Measurements from ENCODE around the gene CPT2. TPM values are rescaled to one million over a fixed set of nuclear protein-coding genes. Genes with fewer than 3 reads are reported as not detected.

Gene CPT2
- polyA plus RNA-seq, 1 of the 3 experiments (the other 2 are of a cell fraction), result 18.6 TPM

DNA sequence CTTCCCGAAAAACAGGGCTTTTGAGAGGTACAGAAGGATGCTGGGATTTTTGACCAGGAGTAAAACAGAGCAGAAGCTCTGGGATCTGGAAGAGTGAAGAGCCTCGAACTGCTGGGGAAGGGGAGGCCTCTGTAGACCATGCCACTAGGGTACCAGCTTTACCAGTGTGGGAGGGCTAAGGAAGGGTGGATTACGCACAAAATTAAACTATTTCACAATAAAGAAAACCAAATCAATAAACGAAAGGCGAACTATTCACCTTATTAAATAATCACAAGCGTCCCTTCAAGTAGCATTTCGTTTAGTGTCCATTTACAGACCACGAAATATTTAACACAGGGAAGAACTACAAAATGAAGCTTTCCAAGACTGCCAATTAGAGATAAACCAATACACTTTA is 23.1 kb downstream of the CPT2 start:
- Histone ChIP-seq H3K79me2 (ENCODE audit: insufficient read depth) (peaks cover 17% of the 10 kb centered on the region; the same call in 1 of the 2 replicates), H3K36me3 (replicated peaks in 1 of 2; ENCODE audit: control insufficient read depth in 1 of 2, insufficient read depth in 2 of 2, low read length in 1 of 2) (peaks cover 19 to 33% of the 10 kb centered on the region in 2 experiments), H3K9me3 (no peaks in the 10 kb centered on the region), H3K9me2 (no peaks in the 10 kb centered on the region), H3K9ac (peak overlapping the region; percentile 84), H2AFZ (ENCODE audit: low read depth) (peak overlapping the region; percentile 66), H3K4me3 (ENCODE audit: low read depth in 2 of 2, low read length in 1 of 2) (peak overlapping the region; percentile 63 to 77), H3F3A (replicated peaks; ENCODE audit: insufficient read depth) (no peaks in the 10 kb centered on the region), H4K20me1 (ENCODE audit: insufficient read depth) (no peaks in the 10 kb centered on the region), H3K27me3 (ENCODE audit: insufficient read depth) (no peaks in the 10 kb centered on the region), H3K4me1 (ENCODE audit: control insufficient read depth in 1 of 2, insufficient read depth in 2 of 2, low read depth in 1 of 2, low read length in 1 of 2) (peaks cover 16% of the 10 kb centered on the region in 2 experiments; a peak in 2 of 4 replicates), H3K27ac (ENCODE audit: low read depth in 2 of 2, low read length in 1 of 2) (peak overlapping the region; percentile 87 to 94), H3K4me2 (peak overlapping the region; percentile 89)
- DNase-seq, result peak; percentile 42
- POLR2A ChIA-PET, result interaction anchor here (1.1 to 1.5 kb wide), 3 partner anchors 9 to 37 kb away, joined by 3 read pairs; no protein-coding TSS in a partner anchor
- WGBS (ENCODE audit: low lambda C conversion rate), result 16% methylated on average over 8 of the region's 8 CpGs
- TF ChIP-seq FOXJ3 (CRISPR knock-in tag; IDR thresholded peaks at IDR 0.05), result no peak
- no peak for TF ChIP-seq JUND (IDR thresholded peaks at IDR 0.05)
- 0 out of 2 replicates have a peak, but pooled peaks have one; percentile 12 for TF ChIP-seq ZBTB33 (IDR thresholded peaks at IDR 0.05; ENCODE audit: borderline replicate concordance, low read depth)
- no peak for TF ChIP-seq RCOR1 (IDR thresholded peaks at IDR 0.05; ENCODE audit: low read length)
- no peak for TF ChIP-seq NRF1 (IDR thresholded peaks at IDR 0.05; ENCODE audit: low read depth, low read length)
- CTCF ChIA-PET, result interaction anchor here (0.7 to 1.1 kb wide), 3 partner anchors 17 to 1323 kb away, joined by 3 read pairs; no protein-coding TSS in a partner anchor

DNA sequence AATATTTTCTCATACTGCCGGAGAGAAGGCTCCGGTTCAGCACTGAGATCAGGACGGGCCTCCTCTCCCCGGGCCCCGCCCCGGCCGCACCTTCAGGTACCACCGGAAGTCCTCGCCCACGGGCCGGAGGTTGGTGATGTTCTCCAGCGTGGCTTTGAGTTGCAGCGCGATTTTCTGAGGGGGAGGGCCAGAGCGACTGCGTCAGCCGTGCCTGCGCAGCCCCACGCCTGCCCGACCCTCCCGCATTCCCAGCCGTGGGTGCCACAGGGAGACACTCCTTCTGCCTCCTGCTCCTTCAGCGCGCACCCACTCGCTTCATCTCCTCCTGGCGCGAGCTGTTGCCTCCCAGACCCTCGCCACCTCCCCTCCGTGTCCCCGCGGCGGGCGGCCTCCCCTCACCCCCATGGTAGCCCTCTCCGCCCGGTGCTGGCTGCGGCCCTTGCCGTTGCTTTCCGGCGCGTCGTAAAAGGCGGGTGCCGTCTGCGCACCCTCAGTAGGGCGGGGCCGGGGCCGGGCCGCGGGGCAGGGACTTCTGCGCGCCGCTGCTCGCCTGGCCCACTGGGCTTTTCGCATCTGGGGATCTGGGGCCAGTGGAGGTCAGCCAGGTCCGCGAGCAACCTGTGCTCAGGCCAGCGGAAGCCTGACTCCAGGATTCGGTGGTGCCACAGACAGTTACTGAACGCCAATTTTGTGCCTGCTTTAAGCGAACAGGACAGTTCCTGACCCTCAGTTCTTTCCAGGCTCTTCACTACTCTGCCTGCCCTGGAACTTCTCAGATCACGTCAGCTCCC is 23.7 kb downstream of the CPT2 start, which contains the start of gene CZIB:
TSS of gene CZIB (minus strand) at position 464 of the 791 bp plus-strand sequence. CDS start at position 405, 59 bp downstream.
- peak; percentile 97 for DNase-seq
- Histone ChIP-seq H3K9me2 (no peaks in the 10 kb centered on the region), H3K27me3 (ENCODE audit: insufficient read depth) (no peaks in the 10 kb centered on the region), H3F3A (replicated peaks; ENCODE audit: insufficient read depth) (no peaks in the 10 kb centered on the region), H3K36me3 (replicated peaks in 1 of 2; ENCODE audit: control insufficient read depth in 1 of 2, insufficient read depth in 2 of 2, low read length in 1 of 2) (peaks cover 13 to 31% of the 10 kb centered on the region in 2 experiments), H3K9me3 (no peaks in the 10 kb centered on the region), H3K27ac (ENCODE audit: low read depth in 2 of 2, low read length in 1 of 2) (peak within 1 kb of the TSS; percentile 87 to 94), H3K4me3 (ENCODE audit: low read depth in 2 of 2, low read length in 1 of 2) (peak within 1 kb of the TSS; percentile 63 to 77), H3K9ac (peak within 1 kb of the TSS; percentile 84), H3K4me2 (peak within 1 kb of the TSS; percentile 89), H2AFZ (ENCODE audit: low read depth) (peak within 1 kb of the TSS; percentile 77), H4K20me1 (ENCODE audit: insufficient read depth) (no peaks in the 10 kb centered on the region), H3K79me2 (ENCODE audit: insufficient read depth) (peaks cover 17% of the 10 kb centered on the region; the same call in 1 of the 2 replicates), H3K4me1 (ENCODE audit: control insufficient read depth in 1 of 2, insufficient read depth in 2 of 2, low read depth in 1 of 2, low read length in 1 of 2) (peaks cover 16% of the 10 kb centered on the region in 2 experiments; a peak in 2 of 4 replicates)
- CTCF ChIA-PET, result interaction anchor here (0.7 to 1.4 kb wide), 3 partner anchors 16 to 58 kb away, joined by 3 read pairs; partner anchors contain the start of gene MAGOH
- POLR2A ChIA-PET, result interaction anchor here (1.0 to 1.5 kb wide), 3 partner anchors 9 to 38 kb away, joined by 3 read pairs; partner anchors contain the start of gene MAGOH
- WGBS (ENCODE audit: low lambda C conversion rate), result 4% methylated on average over 15 of the region's 61 CpGs
- TF ChIP-seq FOXM1 (IDR thresholded peaks at IDR 0.05; ENCODE audit: low read depth) (no peak), SMC3 (IDR thresholded peaks at IDR 0.05; ENCODE audit: low read depth, low read length) (no peak), NFIC (IDR thresholded peaks at IDR 0.05; ENCODE audit: borderline replicate concordance) (no peak; the same call in 1 of the 2 replicates), POLR2AphosphoS5 (IDR thresholded peaks at IDR 0.05; ENCODE audit: low read depth, low read length) (peak; percentile 93), MEF2A (IDR thresholded peaks at IDR 0.05; ENCODE audit: borderline replicate concordance, low read depth) (no peak), NRF1 (IDR thresholded peaks at IDR 0.05; ENCODE audit: low read depth, low read length) (peak; percentile 72), RXRA (IDR thresholded peaks at IDR 0.05; ENCODE audit: borderline replicate concordance, low read depth) (no peak), FOSL2 (IDR thresholded peaks at IDR 0.05; ENCODE audit: borderline replicate concordance, low read depth) (no peak), USF2 (IDR thresholded peaks at IDR 0.05; ENCODE audit: borderline replicate concordance, low read depth, low read length) (no peak), EZH2phosphoT487 (IDR thresholded peaks at IDR 0.05; ENCODE audit: borderline replicate concordance, low read depth) (no peak), TAF1 (IDR thresholded peaks at IDR 0.05; ENCODE audit: borderline replicate concordance, low read depth, low read length) (peak; percentile 54), ELF1 (IDR thresholded peaks at IDR 0.05) (no peak), RFX5 (IDR thresholded peaks at IDR 0.05; ENCODE audit: low read length) (no peak), CHD2 (IDR thresholded peaks at IDR 0.05; ENCODE audit: low read length, partially characterized antibody) (peak; percentile 71), RCOR1 (IDR thresholded peaks at IDR 0.05; ENCODE audit: low read length) (0 out of 2 replicates have a peak, but pooled peaks have one; percentile 13), GABPA (IDR thresholded peaks at IDR 0.05; ENCODE audit: low read depth) (peak; percentile 79)
- TF ChIP-seq, protein P1, sequence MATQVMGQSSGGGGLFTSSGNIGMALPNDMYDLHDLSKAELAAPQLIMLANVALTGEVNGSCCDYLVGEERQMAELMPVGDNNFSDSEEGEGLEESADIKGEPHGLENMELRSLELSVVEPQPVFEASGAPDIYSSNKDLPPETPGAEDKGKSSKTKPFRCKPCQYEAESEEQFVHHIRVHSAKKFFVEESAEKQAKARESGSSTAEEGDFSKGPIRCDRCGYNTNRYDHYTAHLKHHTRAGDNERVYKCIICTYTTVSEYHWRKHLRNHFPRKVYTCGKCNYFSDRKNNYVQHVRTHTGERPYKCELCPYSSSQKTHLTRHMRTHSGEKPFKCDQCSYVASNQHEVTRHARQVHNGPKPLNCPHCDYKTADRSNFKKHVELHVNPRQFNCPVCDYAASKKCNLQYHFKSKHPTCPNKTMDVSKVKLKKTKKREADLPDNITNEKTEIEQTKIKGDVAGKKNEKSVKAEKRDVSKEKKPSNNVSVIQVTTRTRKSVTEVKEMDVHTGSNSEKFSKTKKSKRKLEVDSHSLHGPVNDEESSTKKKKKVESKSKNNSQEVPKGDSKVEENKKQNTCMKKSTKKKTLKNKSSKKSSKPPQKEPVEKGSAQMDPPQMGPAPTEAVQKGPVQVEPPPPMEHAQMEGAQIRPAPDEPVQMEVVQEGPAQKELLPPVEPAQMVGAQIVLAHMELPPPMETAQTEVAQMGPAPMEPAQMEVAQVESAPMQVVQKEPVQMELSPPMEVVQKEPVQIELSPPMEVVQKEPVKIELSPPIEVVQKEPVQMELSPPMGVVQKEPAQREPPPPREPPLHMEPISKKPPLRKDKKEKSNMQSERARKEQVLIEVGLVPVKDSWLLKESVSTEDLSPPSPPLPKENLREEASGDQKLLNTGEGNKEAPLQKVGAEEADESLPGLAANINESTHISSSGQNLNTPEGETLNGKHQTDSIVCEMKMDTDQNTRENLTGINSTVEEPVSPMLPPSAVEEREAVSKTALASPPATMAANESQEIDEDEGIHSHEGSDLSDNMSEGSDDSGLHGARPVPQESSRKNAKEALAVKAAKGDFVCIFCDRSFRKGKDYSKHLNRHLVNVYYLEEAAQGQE (IDR thresholded peaks at IDR 0.05; ENCODE audit: low read depth, low read length), result peak; percentile 29; the same call in 1 of the 2 replicates

Data from SK-N-SH (cell line).